NCI-H1092 treated with DMSO at 0.1 percent for 48 hours (cell line): ENCODE measurements around the gene ERAS.

Experiments
- DNase-seq: peaks from one replicate; lab custom pipeline; 2025; lab: John Stamatoyannopoulos, UW

The ERAS gene

GRCh38 chrX:48826135-48826875, at the start of gene ERAS:
Gene ERAS, plus strand, starts transcription at chrX:48826513. Its CDS starts 2,611 bp downstream, at chrX:48829124.
- no peak for DNase-seq

- DNase-seq, result no peak
These were observed 49.4 kb upstream of the ERAS start for GRCh38 chrX:48776818-48777439.

GRCh38 chrX:48779399-48779798, 46.9 kb upstream of the ERAS start:
- DNase-seq, result no peak

- DNase-seq, result no peak
These were observed 44.6 kb upstream of the ERAS start for GRCh38 chrX:48781705-48782104.

GRCh38 chrX:48782216-48782615, 44.1 kb upstream of the ERAS start:
- no peak for DNase-seq

- no peak for DNase-seq
These were observed 43.5 kb upstream of the ERAS start for GRCh38 chrX:48782795-48783194.

GRCh38 chrX:48784726-48785125, 41.6 kb upstream of the ERAS start:
- no peak for DNase-seq

- no peak for DNase-seq
These were observed 41.1 kb upstream of the ERAS start for GRCh38 chrX:48785186-48785539.

GRCh38 chrX:48785540-48786214, 40.6 kb upstream of the ERAS start:
- DNase-seq, result no peak

- DNase-seq, result no peak
These were observed 39.9 kb upstream of the ERAS start, which contains the start of gene GATA1 for GRCh38 chrX:48786341-48786800. Gene GATA1, plus strand, starts transcription at chrX:48786590. Its CDS starts 4,520 bp downstream, at chrX:48791110.

- no peak for DNase-seq
These were observed 39.3 kb upstream of the ERAS start for GRCh38 chrX:48786825-48787504.

GRCh38 chrX:48787505-48788443, 38.5 kb upstream of the ERAS start:
- DNase-seq, result no peak

GRCh38 chrX:48789366-48790220, 36.7 kb upstream of the ERAS start:
- no peak for DNase-seq

- no peak for DNase-seq
These were observed 35.8 kb upstream of the ERAS start for GRCh38 chrX:48790477-48790876.

- no peak for DNase-seq
These were observed 35.1 kb upstream of the ERAS start for GRCh38 chrX:48791063-48791820.

GRCh38 chrX:48792219-48792618, 34.1 kb upstream of the ERAS start:
- no peak for DNase-seq

GRCh38 chrX:48793935-48794334, 32.4 kb upstream of the ERAS start:
- no peak for DNase-seq

- no peak for DNase-seq
These were observed 31.9 kb upstream of the ERAS start for GRCh38 chrX:48794340-48794910.

- DNase-seq, result no peak
These were observed 31.3 kb upstream of the ERAS start for GRCh38 chrX:48794911-48795515.
